GM18505 (cell line): ENCODE measurements around the gene NT5DC4.
"Not testable (repeated sequence)": the region's sequence is repeated elsewhere in the genome, so short reads cannot be mapped to it uniquely, and the experiment has no call there.

Source experiments
- ATAC-seq: cut with Tn5 transposase; IDR thresholded peaks from one replicate; pipeline ENCODE4 v1.9.1; 2021; ENCODE audit not compliant: unreplicated experiment
- POLR2A ChIP-seq: IDR thresholded peaks from 4 replicates; pipeline ENCODE4 v1.6.1; 2011; ENCODE audit warnings: borderline replicate concordance; ENCODE audit not compliant: insufficient read depth, insufficient read length; ENCODE audit errors: extremely low read depth

Gene NT5DC4

GRCh38 chr2:112708968-112709367 is 11.9 kb upstream of the NT5DC4 start:
- no peak for TF ChIP-seq POLR2A
- ATAC-seq: no peak

DNA sequence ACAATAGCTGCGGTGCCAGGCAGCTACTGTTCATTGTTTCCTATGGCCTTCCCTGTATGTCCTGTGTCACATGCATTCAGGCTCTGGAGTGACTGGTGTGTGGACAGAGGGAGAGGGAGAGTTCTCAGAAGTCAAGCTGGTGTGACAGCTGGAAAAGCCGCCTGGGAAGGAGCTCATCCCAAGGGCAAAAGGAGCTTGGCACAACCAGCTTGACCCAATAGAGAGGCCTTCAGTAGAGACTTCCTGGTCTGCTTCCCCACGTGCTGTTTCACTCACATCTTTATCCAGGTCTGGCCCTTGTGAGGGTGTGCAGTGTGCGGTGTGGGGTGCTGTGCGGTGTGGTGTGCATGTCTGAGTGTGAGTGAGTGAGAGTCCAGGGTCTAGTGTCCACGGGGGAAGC is 11.1 kb upstream of the NT5DC4 start:
- no peak for TF ChIP-seq POLR2A
- ATAC-seq: no peak

GRCh38 chr2:112710956-112711750 is 9.7 kb upstream of the NT5DC4 start:
- no peak for ATAC-seq
- TF ChIP-seq POLR2A: no peak

GRCh38 chr2:112712465-112712864 is 8.4 kb upstream of the NT5DC4 start:
- no peak for TF ChIP-seq POLR2A
- ATAC-seq: no peak

- no peak for ATAC-seq
- no peak for TF ChIP-seq POLR2A
Observed at GRCh38 chr2:112712903-112713584, 7.8 kb upstream of the NT5DC4 start.

- ATAC-seq: no peak
- TF ChIP-seq POLR2A: no peak
Observed at GRCh38 chr2:112713585-112713925, 7.3 kb upstream of the NT5DC4 start.

DNA sequence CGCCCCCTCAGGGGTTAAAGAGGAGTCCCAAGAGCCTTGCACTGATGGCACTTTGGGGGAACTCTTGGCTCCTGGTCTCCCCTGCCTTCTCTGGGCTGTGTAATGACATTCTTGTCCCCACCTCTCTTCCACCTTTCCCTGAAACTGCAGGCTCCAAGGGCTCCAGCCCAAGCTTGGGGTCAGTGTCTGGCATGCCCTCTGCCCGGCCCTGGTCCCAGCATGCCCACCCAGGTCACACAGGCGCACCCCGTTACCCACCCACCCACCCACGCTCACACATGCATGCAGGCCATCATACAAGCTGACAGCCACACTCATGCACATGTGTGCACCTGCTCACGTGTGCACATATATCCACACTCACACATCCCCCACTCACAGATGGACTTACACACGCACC is 6.9 kb upstream of the NT5DC4 start:
- TF ChIP-seq POLR2A: no peak
- no peak for ATAC-seq

DNA sequence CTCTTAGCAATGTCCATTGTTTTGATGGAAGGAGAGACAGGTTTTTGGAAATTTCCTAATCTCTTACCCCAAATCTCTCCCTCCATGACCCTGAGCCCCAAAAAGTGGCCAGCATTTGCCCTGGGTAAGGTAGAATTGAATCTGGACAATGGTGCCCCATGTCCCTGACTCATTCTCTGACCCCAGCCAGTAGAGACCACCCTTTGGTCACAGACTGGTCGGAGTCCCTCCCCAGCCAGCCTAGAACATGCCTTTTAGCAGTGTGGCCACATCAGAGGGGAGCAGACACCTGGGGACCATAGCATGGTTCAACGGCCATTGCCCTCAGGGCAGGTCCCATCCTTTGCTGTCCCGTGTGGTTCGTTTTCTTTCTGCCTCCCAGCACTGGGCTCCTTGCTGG is 6.5 kb upstream of the NT5DC4 start:
- no peak for TF ChIP-seq POLR2A
- ATAC-seq: no peak

DNA sequence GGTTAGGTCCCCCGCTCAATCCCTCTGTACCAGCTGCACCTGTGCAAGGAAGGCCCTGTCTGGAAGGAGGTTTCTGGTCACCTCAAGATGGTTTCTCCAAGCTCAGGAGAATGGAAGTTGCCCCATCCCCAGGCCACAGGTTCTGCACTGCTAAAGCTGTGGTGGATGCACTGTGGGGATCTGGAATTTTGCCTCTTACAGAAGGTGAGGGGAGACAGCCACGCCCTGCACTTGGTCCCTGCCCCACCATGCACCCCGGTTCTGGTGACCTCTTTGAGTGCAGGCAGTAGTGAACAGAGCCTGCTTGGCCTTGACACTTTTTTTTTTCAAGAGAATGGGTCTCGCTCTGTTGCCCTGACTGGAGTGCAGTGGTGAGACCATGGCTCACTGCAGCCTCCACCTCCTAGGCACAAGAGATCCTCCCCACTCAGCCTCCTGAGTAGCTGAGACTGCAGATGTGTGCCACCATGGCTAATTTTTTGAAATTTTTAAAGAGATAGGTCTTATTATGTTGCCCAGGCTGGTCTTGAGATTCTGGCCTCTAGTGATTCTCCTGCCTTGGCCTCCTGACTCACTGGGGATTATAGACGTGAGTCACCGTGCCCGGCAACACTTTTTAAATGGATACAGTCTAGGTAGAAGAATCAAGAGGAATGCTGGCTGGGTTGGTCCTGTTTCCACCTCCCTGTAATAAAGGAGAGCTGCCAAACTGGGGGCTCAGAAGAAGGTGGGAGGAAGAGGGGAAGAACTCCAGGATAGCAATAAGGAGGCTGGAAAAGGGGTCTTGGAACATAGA is 5.8 kb upstream of the NT5DC4 start:
- no peak for TF ChIP-seq POLR2A
- no peak for ATAC-seq

DNA sequence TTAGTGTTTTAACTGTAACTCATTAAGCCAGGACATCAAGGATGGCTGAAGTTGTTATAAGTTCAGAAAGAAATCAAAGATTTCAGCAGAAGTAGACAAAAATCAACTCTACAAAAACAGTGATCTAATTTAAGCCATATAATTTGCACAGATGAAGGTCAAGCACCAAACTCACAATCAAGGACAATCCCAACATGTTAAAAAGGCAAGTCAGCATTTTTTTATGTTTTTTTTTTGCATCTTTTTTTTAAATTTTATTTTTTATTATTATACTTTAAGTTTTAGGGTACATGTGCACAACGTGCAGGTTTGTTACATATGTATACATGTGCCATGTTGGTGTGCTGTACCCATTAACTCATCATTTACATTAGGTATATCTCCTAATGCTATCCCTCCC is 4.7 kb upstream of the NT5DC4 start:
- not testable (repeated sequence) for ATAC-seq

DNA sequence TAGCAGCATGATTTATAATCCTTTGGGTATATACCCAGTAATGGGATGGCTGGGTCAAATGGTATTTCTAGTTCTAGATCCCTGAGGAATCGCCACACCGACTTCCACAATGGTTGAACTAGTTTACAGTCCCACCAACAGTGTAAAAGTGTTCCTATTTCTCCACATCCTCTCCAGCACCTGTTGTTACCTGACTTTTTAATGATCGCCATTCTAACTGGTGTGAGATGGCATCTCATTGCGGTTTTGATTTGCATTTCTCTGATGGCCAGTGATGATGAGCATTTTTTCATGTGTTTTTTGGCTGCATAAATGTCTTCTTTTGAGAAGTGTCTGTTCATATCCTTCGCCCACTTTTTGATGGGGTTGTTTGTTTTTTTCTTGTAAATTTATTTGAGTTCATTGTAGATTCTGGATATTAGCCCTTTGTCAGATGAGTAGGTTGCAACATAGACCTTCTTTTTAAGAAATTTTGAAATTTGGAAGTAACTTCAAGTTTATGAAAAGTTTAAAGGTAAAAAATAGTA is 3.9 kb upstream of the NT5DC4 start:
- not testable (repeated sequence) for ATAC-seq

DNA sequence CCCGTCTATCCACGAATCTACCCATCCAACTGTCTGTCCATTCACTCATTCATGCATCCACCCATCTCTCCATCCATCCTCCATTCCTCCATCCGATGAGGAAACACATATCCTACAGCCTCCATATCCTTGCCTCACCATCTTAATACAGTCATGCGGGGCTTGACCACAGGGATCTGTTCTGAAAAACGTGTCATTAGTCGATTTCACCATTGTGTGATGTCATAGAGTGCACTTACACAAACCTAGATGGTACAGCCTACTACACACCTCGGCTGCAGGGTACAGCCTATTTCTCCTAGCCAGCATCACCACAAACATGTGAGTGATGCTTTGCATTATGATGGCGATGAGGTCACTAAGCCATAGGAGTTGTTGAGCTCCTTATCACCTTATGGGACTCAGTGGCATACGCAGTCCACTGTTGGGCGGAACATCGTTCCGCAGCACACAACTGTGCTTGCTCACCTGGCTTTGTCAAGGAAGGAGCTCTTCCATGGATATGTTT is 1.9 kb upstream of the NT5DC4 start:
- TF ChIP-seq POLR2A: no peak
- no peak for ATAC-seq

- ATAC-seq: no peak
- TF ChIP-seq POLR2A: no peak
Observed at GRCh38 chr2:112721819-112722522, 1.2 kb downstream of the NT5DC4 start.
